ENCODE results near the gene KAZN.

KAZN gene

DNA sequence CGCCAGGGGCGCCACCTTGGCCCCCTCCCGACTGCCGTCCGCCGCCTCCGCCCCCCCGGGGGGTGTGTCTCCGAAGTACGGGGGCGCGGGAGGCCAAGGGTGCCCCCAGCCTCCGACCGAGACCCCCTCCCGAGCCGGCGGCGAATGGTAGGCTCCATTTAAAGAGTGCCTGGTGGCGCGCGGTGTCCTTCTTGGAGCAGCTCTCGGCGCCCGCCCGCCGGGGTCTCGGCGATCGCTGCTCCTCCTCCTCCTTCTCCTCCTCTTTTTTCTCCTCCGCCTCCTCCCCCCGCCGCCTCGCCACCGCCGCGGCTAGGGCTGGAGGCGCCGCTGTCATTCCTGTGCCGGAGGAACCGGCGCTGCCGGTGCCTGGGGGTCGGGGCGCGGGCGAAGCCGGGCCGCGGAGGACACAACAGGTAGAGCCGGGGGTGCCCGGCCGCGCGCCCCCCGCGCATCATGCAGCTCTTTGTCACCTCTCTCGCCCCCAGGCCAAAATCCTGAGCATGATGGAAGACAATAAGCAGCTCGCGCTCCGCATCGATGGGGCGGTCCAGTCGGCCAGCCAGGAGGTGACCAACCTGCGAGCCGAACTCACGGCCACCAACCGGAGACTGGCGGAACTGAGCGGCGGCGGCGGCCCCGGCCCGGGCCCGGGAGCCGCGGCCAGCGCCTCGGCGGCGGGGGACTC, at the start of gene KAZN:
Gene KAZN, plus strand, starts transcription at position 188 of the 685 bp plus-strand sequence.
- ATAC-seq (no peak), DNase-seq (no peak)
- no peak within 1 kb of the TSS for H3K4me3 Mint-ChIP-seq
- H3K9me3 Mint-ChIP-seq: no peaks in the 10 kb centered on the region
- H3K4me1 Mint-ChIP-seq: peaks cover 13% of the 10 kb centered on the region
- H3K27ac Mint-ChIP-seq: no peak within 1 kb of the TSS
- no peaks in the 10 kb centered on the region for H3K36me3 Mint-ChIP-seq (ENCODE audit: low read depth)
- peaks cover 57% of the 10 kb centered on the region for H3K27me3 Mint-ChIP-seq

GRCh38 chr1:14549897-14550620, 48.4 kb upstream of the KAZN start:
- DNase-seq: no peak
- no peaks in the 10 kb centered on the region for H3K4me1 Mint-ChIP-seq
- no peak overlapping the region for H3K4me3 Mint-ChIP-seq
- ATAC-seq: no peak
- H3K27me3 Mint-ChIP-seq: peaks cover 4% of the 10 kb centered on the region
- H3K9me3 Mint-ChIP-seq: no peaks in the 10 kb centered on the region
- no peak overlapping the region for H3K27ac Mint-ChIP-seq
- no peaks in the 10 kb centered on the region for H3K36me3 Mint-ChIP-seq (ENCODE audit: low read depth)

DNA sequence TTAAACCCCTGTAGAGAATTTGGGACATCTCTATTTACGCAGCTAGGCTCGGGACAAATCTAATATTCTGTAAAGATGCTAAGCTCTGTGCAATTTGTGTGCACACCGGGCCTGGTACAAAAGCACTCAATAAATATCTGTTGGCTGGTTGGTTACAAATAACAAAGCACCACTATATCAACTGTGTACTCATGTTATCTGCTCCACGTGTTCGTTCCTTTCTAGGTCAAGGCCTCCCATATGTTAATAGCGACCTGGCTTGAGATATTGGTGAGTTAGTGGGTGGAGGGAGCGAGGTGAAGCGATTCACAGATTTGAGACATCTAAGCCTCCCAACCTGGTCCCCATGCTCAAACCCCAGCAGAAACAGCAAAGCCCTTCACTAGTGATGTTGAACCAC, 47.1 kb upstream of the KAZN start:
- Mint-ChIP-seq H3K27ac (no peak overlapping the region), H3K4me1 (no peaks in the 10 kb centered on the region), H3K9me3 (no peaks in the 10 kb centered on the region), H3K27me3 (peaks cover 4% of the 10 kb centered on the region), H3K4me3 (no peak overlapping the region), H3K36me3 (ENCODE audit: low read depth) (no peaks in the 10 kb centered on the region)
- DNase-seq: no peak
- no peak for ATAC-seq

DNA sequence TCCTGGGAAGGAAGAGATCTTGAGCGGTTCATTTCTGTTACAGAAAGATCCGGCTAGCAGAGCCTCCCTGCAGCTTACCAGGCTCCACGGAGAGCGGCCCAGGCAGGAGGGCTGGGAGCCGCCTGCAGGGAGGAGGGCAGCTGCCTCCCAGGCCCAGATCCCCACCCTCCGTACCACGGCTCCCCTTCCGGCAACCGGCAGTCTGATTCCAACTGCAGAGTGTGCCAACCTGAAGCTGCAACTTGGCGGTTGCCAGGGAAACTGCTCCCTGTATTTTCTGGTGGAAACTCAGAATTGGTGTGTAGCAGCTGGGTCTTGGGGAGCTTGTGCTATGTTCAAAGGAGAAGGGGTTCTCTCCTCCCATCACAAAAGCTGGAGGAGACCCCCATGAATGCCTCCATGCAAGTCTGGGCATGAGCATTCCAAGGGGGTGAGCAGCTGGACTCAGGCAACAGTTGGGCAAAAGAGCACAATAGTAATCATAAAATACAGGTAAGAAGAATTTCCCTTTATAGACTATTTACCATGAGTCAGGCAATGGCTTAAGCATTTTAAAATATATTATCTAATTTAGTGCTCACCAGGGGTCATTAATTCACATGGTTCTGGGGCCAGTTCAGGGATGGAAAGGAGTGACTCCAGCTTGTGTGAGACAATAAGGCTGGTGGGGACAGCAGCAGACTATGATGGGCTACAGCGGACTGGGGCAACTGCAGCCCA, 46.1 kb upstream of the KAZN start:
- no peaks in the 10 kb centered on the region for H3K36me3 Mint-ChIP-seq (ENCODE audit: low read depth)
- H3K4me3 Mint-ChIP-seq: no peak overlapping the region
- H3K27me3 Mint-ChIP-seq: peaks cover 4% of the 10 kb centered on the region
- DNase-seq (no peak), ATAC-seq (no peak)
- H3K4me1 Mint-ChIP-seq: no peaks in the 10 kb centered on the region
- no peak overlapping the region for H3K27ac Mint-ChIP-seq
- H3K9me3 Mint-ChIP-seq: no peaks in the 10 kb centered on the region

- H3K4me3 Mint-ChIP-seq: no peak overlapping the region
- H3K27ac Mint-ChIP-seq: no peak overlapping the region
- no peaks in the 10 kb centered on the region for H3K4me1 Mint-ChIP-seq
- DNase-seq: no peak
- ATAC-seq: no peak
- peaks cover 4% of the 10 kb centered on the region for H3K27me3 Mint-ChIP-seq
- H3K9me3 Mint-ChIP-seq: no peaks in the 10 kb centered on the region
- no peaks in the 10 kb centered on the region for H3K36me3 Mint-ChIP-seq (ENCODE audit: low read depth)
These were observed 44.8 kb upstream of the KAZN start for GRCh38 chr1:14553711-14554110.

- Mint-ChIP-seq H3K27ac (no peak overlapping the region), H3K4me1 (no peaks in the 10 kb centered on the region), H3K4me3 (no peak overlapping the region), H3K9me3 (no peaks in the 10 kb centered on the region), H3K27me3 (peaks cover 6% of the 10 kb centered on the region), H3K36me3 (ENCODE audit: low read depth) (no peaks in the 10 kb centered on the region)
- DNase-seq (no peak), ATAC-seq (no peak)
These were observed 43.4 kb upstream of the KAZN start for GRCh38 chr1:14555091-14555490.

DNA sequence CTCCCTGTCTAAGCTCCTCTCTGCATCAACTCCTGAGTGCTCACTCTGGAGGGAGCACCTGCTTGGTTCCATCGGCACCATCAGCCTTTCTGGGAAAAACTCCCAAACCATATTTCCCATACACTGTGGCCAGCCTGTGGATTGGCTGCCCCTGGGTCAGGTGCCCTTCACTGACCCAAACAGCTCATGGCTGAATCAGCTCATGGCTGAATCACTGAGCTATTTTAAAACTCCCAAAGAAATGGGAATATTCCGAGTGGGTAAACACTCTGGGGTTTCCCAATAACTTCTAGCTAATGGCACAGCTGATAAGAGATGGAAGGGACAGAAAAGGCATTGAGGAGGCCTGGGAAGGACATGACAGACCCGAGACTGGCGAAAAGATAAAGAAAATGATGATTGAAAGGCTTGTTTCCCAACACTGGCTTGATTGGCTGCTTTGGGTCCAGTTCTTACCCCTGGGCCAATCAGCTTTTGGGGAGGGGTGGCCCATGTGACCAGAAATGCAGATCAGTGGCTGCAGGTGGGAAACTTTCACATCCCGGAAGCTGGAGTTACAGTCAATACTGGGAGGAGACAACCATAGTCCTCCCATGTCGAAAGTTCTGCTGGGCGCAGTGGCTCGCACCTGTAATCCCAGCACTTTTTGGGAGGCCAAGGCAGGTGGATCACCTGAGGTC, 37.3 kb upstream of the KAZN start:
- peaks cover 8% of the 10 kb centered on the region for H3K27me3 Mint-ChIP-seq
- H3K9me3 Mint-ChIP-seq: peaks cover 4% of the 10 kb centered on the region
- no peaks in the 10 kb centered on the region for H3K36me3 Mint-ChIP-seq (ENCODE audit: low read depth)
- ATAC-seq (no peak), DNase-seq (no peak)
- H3K27ac Mint-ChIP-seq: no peak overlapping the region
- H3K4me3 Mint-ChIP-seq: no peak overlapping the region
- no peaks in the 10 kb centered on the region for H3K4me1 Mint-ChIP-seq

DNA sequence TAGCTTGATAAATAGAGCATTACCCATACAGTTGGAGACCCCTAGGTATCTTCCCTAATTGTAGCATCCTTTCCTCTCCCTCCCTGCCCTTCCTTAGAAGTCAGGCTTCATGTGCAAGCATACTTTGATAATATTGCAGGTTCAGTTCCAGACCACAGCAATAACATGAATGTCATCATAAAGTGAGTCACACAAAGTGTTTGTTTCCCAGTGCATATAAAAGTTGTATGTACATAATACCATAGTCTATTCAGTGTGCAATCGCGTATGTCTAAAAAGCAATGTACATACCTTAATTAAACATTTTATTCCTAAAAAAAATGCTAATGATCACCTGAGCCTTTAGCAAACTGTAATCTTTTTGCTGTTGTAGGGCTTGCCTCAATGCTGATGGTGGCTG, 33.4 kb upstream of the KAZN start:
- peaks cover 7% of the 10 kb centered on the region for H3K27me3 Mint-ChIP-seq
- H3K27ac Mint-ChIP-seq: no peak overlapping the region
- ATAC-seq: no peak
- no peak overlapping the region for H3K4me3 Mint-ChIP-seq
- no peak for DNase-seq
- peaks cover 4% of the 10 kb centered on the region for H3K9me3 Mint-ChIP-seq
- H3K4me1 Mint-ChIP-seq: no peaks in the 10 kb centered on the region
- H3K36me3 Mint-ChIP-seq (ENCODE audit: low read depth): no peaks in the 10 kb centered on the region

GRCh38 chr1:14567056-14567455, 31.4 kb upstream of the KAZN start:
- Mint-ChIP-seq H3K27me3 (peaks cover 5% of the 10 kb centered on the region), H3K36me3 (ENCODE audit: low read depth) (no peaks in the 10 kb centered on the region), H3K27ac (no peak overlapping the region), H3K9me3 (no peaks in the 10 kb centered on the region), H3K4me3 (no peak overlapping the region), H3K4me1 (no peaks in the 10 kb centered on the region)
- DNase-seq: no peak
- no peak for ATAC-seq

DNA sequence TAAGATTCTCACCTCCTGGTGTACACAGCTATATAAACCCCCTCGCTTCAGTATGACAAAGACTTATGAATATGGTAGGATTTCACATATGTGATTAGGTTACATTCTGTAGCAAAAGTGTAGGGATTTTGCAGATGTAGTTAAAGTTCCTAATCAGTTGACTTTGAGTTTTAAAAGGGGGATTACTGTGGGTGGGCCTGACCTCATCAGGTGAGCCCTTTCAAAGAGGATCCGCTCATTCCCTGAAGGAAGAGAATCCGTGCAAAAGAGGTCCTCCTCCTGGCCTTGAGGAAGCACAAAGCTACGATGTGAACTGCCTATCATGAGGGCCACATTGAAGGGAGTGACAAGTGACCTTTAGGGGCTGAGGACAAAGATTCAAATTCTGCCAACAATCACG, 30.6 kb upstream of the KAZN start:
- H3K27me3 Mint-ChIP-seq: peaks cover 5% of the 10 kb centered on the region
- no peak for ATAC-seq
- no peak for DNase-seq
- no peaks in the 10 kb centered on the region for H3K9me3 Mint-ChIP-seq
- no peak overlapping the region for H3K27ac Mint-ChIP-seq
- no peaks in the 10 kb centered on the region for H3K36me3 Mint-ChIP-seq (ENCODE audit: low read depth)
- H3K4me1 Mint-ChIP-seq: no peaks in the 10 kb centered on the region
- H3K4me3 Mint-ChIP-seq: no peak overlapping the region

DNA sequence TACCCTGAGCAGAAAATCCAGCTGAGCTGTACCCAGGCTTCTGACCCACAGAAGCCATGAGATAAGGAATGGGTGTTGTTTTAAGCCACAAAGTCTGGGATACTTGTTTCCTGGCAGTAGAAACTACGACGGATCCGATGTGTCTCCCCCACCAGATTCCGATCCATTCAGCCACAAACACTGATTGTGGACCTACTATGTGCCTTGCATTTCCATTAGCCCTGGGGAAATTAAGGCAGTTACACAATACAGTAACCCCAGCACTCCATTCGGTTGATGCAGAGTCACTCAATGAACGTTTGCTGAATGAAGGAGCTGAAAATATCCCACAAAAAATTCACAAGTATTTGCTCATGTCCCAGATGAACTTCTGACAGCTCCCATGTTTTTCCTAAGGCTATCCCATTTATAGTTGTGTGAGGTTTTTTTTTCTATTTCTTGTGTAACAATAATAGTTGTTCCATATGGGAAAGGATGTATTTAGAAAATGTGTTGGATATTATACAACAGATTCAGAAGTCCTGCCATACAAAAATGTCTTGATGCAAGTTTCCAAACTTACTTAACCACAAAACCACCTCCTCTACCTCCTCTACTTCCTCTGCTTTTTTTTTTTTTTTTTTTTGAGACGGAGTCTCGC, 29.6 kb upstream of the KAZN start:
- Mint-ChIP-seq H3K27me3 (peaks cover 2% of the 10 kb centered on the region), H3K4me1 (no peaks in the 10 kb centered on the region), H3K4me3 (no peak overlapping the region), H3K36me3 (ENCODE audit: low read depth) (no peaks in the 10 kb centered on the region), H3K9me3 (no peaks in the 10 kb centered on the region), H3K27ac (no peak overlapping the region)
- DNase-seq (no peak), ATAC-seq (no peak)

- no peak for ATAC-seq
- Mint-ChIP-seq H3K4me1 (no peaks in the 10 kb centered on the region), H3K9me3 (peaks cover 11% of the 10 kb centered on the region), H3K36me3 (ENCODE audit: low read depth) (no peaks in the 10 kb centered on the region), H3K4me3 (no peak overlapping the region), H3K27ac (no peak overlapping the region), H3K27me3 (peaks cover 9% of the 10 kb centered on the region)
- no peak for DNase-seq
These were observed 28.0 kb upstream of the KAZN start for GRCh38 chr1:14570514-14570913.

- no peak overlapping the region for H3K27ac Mint-ChIP-seq
- ATAC-seq (no peak), DNase-seq (peak; percentile 2)
- H3K36me3 Mint-ChIP-seq (ENCODE audit: low read depth): no peaks in the 10 kb centered on the region
- H3K9me3 Mint-ChIP-seq: peaks cover 16% of the 10 kb centered on the region
- H3K4me3 Mint-ChIP-seq: no peak overlapping the region
- peaks cover 14% of the 10 kb centered on the region for H3K27me3 Mint-ChIP-seq
- no peaks in the 10 kb centered on the region for H3K4me1 Mint-ChIP-seq
These were observed 26.4 kb upstream of the KAZN start for GRCh38 chr1:14571810-14572767.

All from activated naive CD8-positive, alpha-beta T cell treated with anti-CD3 and anti-CD28 coated beads, Interleukin-2, amount 50 U/mL, for 24 hours (primary cell).